Effector CD4-positive, alpha-beta T cell (primary cell): ENCODE measurements around the gene GLT1D1.

Source experiments
- DNase-seq: peaks from one replicate; pipeline ENCODE4 v3.0.0-alpha.2; 2020

Gene GLT1D1

GRCh38 chr12:128916425-128916824 lies 63.1 kb downstream of the GLT1D1 start:
- no peak for DNase-seq

- no peak for DNase-seq
Measured at GRCh38 chr12:128918481-128919260, 65.4 kb downstream of the GLT1D1 start.

GRCh38 chr12:128920468-128920867 lies 67.2 kb downstream of the GLT1D1 start:
- no peak for DNase-seq

- DNase-seq, result no peak
Measured at GRCh38 chr12:128928361-128928760, 75.1 kb downstream of the GLT1D1 start.

DNA sequence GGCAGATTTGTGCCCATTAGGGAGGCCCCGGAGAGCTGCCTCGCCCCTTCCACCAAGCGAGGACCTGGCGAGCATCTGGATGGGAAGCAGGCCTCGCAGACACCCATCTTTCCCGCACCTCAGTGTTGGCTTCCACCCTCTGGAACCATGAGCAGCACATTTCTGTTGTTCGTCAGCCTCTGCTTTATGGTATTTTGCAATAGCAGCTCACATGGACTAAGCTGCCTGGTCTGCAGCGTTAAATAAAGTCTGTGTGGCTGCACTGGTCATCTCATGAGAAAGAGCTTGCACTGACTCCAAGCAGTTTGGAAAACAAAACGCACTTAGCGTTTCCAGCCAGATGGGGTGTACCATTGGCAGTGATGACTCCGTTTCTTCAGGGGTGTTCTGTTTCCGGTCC lies 75.8 kb downstream of the GLT1D1 start:
- DNase-seq, result no peak

DNA sequence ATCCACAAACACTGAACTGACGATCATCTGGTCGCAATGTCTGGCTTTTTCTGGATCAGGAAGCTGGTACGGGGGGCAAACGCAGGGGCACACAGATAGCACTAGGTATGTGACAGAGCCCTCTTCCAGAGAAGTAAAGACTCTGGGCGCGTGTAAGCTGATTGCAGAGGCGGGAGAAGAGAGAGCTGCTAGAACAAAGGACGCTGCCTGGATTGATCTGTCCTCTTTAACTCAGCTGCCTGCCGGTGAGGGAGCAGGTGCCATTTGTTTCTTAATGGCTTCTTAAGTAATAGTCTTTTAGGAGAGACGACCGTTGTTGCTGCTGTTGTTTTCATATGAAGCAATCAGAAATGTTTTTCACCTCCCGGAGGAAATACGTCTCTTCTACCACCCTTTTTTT lies 77.3 kb downstream of the GLT1D1 start:
- no peak for DNase-seq

DNA sequence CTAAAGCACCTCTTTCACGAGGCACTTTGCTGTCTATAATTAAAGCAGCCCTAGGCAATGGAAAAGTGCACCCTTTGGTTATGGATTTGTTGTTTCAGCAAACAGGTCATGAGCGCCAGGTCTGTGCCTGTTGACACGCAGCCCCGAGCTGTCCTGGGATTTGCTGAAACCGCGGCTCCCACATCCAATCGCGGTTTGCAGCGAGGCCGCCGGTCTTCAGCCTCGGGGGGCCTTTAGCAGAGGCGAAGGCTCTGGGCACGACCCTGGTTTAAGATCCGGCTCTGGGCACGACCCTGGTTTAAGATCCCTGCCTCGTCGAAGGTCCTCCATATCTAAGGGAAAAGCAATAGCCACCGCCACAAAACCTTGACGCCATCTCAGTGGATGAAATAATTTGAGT lies 79.2 kb downstream of the GLT1D1 start:
- DNase-seq, result no peak

GRCh38 chr12:128933039-128933438 lies 79.8 kb downstream of the GLT1D1 start:
- DNase-seq, result no peak

DNA sequence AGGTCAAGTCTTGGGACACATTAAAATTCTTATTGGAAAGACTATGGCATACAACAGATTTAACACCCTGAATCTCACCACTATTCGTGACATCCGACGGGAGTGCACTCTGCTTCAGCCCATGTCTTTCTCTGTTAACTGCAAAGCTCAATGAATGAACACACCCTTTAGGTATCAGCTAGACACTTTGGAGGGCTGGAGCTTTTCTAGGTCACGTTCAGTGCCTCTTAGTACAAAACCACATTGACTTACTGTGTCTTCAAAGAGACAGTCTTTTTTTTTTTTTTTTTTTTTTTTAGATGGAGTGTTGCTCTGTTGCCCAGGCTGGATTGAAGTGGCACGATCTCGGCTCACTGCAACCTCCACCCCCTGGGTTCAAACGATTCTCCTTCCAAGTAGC lies 80.6 kb downstream of the GLT1D1 start:
- no peak for DNase-seq

DNA sequence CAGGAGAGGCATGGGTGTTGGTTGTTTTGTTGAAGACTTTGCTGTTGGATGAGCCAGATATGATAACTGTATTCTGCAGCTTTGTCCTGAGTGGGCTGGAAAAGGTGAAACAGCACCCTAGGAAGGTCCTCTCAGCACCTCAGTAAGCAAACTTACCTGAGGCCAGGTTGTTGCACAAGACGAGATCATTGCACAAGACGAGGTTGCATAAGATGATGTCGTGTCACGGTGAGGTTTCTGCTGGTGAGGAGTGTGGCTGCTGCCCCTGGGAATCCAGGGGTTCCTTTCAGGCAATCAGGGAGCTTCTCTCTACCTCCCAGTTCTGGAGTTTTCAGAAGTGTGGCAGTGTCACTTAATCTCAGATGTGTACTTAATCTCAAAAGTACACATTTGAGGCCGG lies 85.6 kb downstream of the GLT1D1 start:
- DNase-seq, result no peak

DNA sequence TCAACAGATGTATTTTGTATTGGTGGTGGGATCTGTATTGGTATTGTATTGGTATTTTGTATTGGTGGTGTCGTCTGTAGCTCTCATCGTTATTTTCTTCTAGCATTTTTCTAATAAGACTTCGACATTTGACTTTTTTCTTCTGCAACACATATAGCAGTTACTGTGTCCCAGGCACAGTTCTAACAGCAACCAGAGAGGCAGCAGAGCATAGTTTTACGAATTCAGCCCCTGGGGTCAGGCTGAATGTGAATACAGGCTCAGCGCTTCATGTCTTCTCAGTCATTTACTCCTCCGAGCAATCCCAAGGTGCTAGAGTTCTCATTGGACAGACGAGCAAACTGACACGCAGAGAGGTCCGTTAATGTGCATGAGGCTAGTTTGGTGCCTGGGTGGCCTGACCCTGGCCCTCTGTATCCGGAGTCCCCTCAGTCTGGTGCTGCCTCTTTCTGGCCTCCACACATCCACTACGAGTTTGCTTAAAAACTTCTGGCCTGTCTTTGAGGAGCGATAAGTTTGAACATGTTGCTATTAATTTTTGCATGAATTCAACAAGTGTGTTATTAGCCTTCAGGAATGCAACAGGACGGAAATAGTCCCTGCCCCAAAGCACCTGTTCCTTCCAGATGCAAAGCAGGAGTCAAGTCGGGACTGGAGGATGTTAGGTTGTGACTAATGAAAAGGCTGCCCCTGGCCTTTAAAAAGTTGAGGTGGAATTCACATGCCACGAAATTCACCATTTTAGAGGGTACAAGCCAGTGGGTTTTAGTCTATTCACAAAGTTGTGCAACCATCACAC lies 87.0 kb downstream of the GLT1D1 start:
- DNase-seq, result no peak

- no peak for DNase-seq
Measured at GRCh38 chr12:128940974-128941373, 87.7 kb downstream of the GLT1D1 start.

DNA sequence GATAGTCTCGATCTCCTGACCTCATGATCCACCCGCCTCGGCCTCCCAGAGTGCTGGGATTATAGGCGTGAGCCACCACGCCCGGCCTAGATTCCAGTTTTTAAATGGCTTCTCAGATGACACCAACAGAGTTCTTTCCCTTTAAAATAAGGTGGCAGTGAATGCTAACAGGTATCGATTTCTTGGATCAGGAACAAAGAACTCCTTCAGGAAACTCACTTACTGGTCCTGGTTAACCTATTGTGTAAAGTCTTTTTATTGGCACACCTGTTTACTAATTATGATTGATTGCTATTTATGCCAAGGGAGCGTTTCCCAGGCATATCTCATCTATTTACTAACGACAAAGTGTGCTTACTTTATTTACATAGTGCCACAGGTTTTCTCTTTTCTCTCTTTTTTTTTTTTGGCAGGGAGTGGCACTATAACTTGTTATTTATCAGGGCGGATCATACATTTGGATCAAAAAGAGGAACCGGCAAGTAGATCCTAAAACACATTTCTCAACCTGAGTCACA lies 89.7 kb downstream of the GLT1D1 start:
- no peak for DNase-seq

GRCh38 chr12:128944956-128945355 lies 91.7 kb downstream of the GLT1D1 start:
- DNase-seq, result no peak

DNA sequence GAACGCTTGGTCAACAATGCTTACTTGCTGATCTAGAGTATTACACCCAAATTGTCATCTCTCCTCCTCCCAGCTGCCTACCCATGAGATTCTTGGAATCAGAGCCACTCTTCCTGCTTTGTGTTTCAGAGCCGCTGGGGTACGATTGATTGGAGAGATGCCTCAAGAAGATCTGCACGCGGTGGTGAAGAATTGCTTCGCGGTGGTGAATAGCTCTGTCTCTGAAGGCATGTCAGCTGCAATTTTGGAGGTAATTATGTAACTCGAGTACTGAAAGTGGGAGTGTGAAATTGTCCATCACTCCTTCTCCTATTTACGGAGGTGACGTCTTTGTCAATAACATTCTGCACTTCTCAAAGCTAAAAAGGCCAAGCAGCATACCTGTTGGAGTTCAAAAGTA lies 93.9 kb downstream of the GLT1D1 start:
- DNase-seq, result no peak

- DNase-seq, result no peak
Measured at GRCh38 chr12:128949086-128949485, 95.8 kb downstream of the GLT1D1 start.

DNA sequence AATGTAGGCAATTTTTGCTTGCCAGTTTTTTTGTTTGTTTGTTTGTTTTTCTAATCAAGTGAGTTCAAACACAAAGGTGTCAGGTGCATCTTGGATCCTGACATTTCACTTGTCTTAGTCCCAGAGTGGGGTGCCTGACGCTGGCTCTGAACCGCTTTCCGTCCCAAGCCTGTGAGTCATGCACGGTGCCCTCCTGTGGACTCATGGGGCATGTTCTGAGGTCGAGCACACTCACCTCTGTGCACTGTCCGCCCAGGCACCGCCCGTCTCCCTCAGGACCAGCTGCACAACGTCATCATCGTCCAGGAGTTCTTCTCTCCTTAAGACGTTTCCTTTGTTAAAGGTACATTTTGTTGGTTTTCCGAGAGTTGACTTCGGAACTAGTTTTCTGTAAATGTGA lies 98.2 kb downstream of the GLT1D1 start:
- no peak for DNase-seq

GRCh38 chr12:128956755-128957154 lies 103.5 kb downstream of the GLT1D1 start:
- no peak for DNase-seq

DNA sequence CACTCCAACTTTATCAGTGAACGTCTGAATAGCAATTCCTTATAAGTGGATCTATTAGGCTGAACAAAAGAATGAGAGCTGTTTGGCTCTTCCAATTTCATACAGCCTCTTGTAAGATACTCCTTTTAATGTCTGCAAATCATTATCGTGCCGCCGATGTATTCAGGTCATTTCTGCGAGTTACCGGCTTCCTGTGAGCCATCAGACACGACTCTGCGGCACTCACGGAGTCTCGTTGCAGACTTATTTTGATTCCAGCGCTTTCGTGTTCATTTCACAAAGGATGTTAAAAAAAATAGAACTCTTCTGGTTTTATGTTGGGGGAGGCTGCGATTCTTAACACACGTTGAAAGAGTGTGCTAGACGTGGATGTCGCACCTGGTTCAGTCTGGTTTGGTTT lies 106.6 kb downstream of the GLT1D1 start:
- no peak for DNase-seq

GRCh38 chr12:128961308-128961902 lies 108.1 kb downstream of the GLT1D1 start:
- DNase-seq, result no peak

DNA sequence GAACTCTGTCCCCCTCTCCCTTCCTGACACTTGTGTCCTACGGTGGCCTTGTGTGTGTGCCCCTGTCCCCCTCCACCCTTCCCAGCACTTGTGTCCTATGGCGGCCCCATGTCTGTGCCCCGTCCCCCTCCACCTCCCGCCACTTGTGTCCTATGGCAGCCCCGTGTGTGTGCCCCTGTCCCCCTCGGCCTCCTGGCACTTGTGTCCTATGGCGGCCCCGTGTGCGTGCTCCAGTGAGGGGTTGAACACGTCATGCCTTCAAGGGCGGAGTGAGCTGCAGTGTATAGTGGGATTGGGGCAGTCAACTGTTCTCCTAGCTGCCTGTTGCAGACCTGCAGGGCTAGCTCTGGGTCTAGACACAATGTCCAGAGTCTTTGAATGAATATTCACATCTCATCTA lies 108.7 kb downstream of the GLT1D1 start:
- DNase-seq, result no peak

DNA sequence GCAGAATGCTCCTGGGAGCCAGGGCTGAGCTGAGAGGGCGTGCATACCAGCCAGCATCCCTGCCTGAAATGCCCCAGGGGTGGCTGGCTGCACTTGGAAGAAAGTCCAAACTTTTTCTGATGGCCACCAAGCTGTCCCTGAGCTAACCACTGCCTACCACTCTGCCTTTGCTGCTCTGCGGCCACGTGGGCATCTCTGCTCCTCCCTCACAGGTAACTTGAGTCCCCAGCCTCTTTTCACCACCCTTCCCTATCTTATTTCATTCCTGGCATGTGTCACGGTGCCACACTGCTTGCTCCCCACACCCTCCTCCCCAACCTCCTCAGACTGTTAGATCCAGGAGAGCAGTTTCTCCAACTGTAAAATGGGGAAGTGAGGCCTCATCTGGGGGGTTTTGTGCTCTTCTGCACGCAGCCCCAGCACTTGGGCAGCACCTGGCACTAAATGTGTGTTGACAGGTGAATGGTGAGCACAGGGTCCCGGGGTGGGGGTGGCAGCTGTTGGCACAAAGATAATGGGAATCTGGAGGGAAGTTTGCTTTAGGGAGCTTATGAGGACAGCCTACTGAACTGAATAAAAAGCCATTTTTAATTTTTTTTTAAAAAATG lies 113.0 kb downstream of the GLT1D1 start:
- no peak for DNase-seq

DNA sequence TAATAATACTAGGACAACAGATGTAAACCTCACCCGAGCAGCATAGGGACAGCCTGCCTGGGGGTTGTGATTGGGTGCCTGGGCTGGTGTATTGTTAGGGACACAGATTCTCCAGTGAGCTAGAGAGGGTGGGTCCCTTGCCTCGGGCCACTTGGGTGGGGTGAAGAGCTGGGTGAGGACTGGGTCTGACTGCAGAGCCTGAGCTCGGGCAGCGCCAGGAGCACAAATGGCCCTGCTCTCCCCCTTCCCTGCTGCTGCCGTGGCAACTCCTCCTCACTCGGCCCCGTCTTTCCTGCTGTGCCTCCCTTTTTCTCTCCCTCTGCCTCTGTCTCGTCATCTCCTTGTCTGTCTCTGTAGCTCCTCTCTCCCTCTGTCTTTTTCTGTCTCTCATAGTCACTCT lies 115.4 kb downstream of the GLT1D1 start:
- no peak for DNase-seq
